Fibroblast of peridontal ligament (primary cell): Measurements from ENCODE around the gene PLIN4.
A peak's percentile ranks its signal among the peaks of the same experiment; 100 is the strongest.
"Not testable (repeated sequence)": the region's sequence is repeated elsewhere in the genome, so short reads cannot be mapped to it uniquely, and the experiment has no call there.

ENCODE experiments used
- DNase-seq: peaks from one replicate; pipeline ENCODE4 v3.0.0-alpha.2; 2010; ENCODE audit errors: extremely low read depth

PLIN4 gene

GRCh38 chr19:4518345-4519171 is at the start of gene PLIN4:
Gene PLIN4 (minus strand): TSS chr19:4518486. CDS start chr19:4518272, 214 bp downstream.
- peak; percentile 59 for DNase-seq

- DNase-seq: no peak
These were observed 49.3 kb upstream of the PLIN4 start for GRCh38 chr19:4567584-4568071.

- DNase-seq: no peak
These were observed 48.2 kb upstream of the PLIN4 start for GRCh38 chr19:4566402-4567051.

- DNase-seq: not testable (repeated sequence)
These were observed 45.3 kb upstream of the PLIN4 start for GRCh38 chr19:4563562-4563961.

- not testable (repeated sequence) for DNase-seq
These were observed 43.8 kb upstream of the PLIN4 start for GRCh38 chr19:4562085-4562484.

- DNase-seq: no peak
These were observed 41.3 kb upstream of the PLIN4 start, which contains the start of gene SEMA6B for GRCh38 chr19:4559569-4559968. Gene SEMA6B (minus strand): TSS chr19:4559684. CDS start chr19:4558457, 1,227 bp downstream.

GRCh38 chr19:4557971-4558941 is 40.0 kb upstream of the PLIN4 start:
- DNase-seq: peak; percentile 9

GRCh38 chr19:4557144-4557970 is 39.1 kb upstream of the PLIN4 start:
- no peak for DNase-seq

- no peak for DNase-seq
These were observed 38.4 kb upstream of the PLIN4 start for GRCh38 chr19:4556597-4557127.

GRCh38 chr19:4555657-4556561 is 37.6 kb upstream of the PLIN4 start:
- DNase-seq: no peak

GRCh38 chr19:4554717-4555116 is 36.4 kb upstream of the PLIN4 start:
- DNase-seq: no peak

GRCh38 chr19:4553775-4554174 is 35.5 kb upstream of the PLIN4 start:
- no peak for DNase-seq

GRCh38 chr19:4553092-4553695 is 34.9 kb upstream of the PLIN4 start:
- no peak for DNase-seq

- no peak for DNase-seq
These were observed 34.2 kb upstream of the PLIN4 start for GRCh38 chr19:4552525-4552819.

GRCh38 chr19:4550479-4551050 is 32.3 kb upstream of the PLIN4 start:
- DNase-seq: no peak

GRCh38 chr19:4550018-4550417 is 31.7 kb upstream of the PLIN4 start:
- no peak for DNase-seq

GRCh38 chr19:4548238-4548584 is 29.9 kb upstream of the PLIN4 start:
- DNase-seq: no peak

- DNase-seq: no peak
These were observed 29.3 kb upstream of the PLIN4 start for GRCh38 chr19:4547303-4548237.
